Tibial nerve (tissue), 3 donors: ENCODE measurements around the gene TEX19.

ENCODE experiments used
- POLR2A ChIP-seq, 2 donors: fragments of 450-650 bp; IDR thresholded peaks; one replicate each; pipeline ENCODE4 v1.6.1; 2017; ENCODE audit warnings: antibody characterized with exemption in 2 of 2, mild to moderate bottlenecking in 2 of 2, moderate library complexity in 2 of 2
- TF ChIP-seq, protein P1 (sequence below), 5 experiments: fragments of 200-600 bp in 3 of 5; fragments of 450-650 bp in 2 of 5; sonication (generic) in 3 of 5; IDR thresholded peaks; one replicate each; pipeline ENCODE4 v1.5.1; 2016 to 2019; ENCODE audit warnings: antibody characterized with exemption in 5 of 5, mild to moderate bottlenecking in 3 of 5, moderate library complexity in 2 of 5

DNA sequence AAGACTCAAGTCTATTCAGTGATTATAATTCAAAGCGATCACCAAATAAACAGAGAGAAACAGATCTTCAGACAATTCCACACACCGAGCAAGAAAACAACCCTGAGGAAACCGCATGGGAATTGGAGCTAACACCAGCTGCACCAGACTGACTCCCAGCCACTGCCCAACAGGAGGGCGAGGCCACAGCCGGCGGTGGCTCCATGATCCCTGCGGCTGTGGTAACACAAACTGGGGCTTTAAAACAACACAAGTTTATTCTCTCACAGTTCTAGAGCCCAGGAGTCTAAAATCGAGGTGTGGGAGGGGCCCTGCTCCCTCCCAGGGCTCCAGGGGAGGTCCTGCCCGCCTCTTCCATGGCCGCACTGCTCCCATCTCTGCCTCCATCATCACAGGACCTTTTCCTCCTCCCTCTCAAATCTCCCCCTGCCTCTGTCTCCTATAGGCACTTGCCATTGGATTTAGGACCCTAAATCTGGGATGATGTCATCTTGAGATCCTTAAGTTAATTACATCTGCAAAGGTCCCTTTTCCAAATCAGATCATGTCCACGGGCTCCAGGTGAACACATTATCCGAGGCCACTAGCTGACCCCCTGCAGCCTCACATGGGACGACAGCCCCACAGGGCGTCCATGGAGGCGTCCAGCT, 49.4 kb downstream of the TEX19 start:
- TF ChIP-seq, protein P1, sequence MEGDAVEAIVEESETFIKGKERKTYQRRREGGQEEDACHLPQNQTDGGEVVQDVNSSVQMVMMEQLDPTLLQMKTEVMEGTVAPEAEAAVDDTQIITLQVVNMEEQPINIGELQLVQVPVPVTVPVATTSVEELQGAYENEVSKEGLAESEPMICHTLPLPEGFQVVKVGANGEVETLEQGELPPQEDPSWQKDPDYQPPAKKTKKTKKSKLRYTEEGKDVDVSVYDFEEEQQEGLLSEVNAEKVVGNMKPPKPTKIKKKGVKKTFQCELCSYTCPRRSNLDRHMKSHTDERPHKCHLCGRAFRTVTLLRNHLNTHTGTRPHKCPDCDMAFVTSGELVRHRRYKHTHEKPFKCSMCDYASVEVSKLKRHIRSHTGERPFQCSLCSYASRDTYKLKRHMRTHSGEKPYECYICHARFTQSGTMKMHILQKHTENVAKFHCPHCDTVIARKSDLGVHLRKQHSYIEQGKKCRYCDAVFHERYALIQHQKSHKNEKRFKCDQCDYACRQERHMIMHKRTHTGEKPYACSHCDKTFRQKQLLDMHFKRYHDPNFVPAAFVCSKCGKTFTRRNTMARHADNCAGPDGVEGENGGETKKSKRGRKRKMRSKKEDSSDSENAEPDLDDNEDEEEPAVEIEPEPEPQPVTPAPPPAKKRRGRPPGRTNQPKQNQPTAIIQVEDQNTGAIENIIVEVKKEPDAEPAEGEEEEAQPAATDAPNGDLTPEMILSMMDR (IDR thresholded peaks at IDR 0.05), result no peak
- TF ChIP-seq POLR2A (IDR thresholded peaks at IDR 0.05), result no peak
